ENCODE data around the gene FAM177B.

DNA sequence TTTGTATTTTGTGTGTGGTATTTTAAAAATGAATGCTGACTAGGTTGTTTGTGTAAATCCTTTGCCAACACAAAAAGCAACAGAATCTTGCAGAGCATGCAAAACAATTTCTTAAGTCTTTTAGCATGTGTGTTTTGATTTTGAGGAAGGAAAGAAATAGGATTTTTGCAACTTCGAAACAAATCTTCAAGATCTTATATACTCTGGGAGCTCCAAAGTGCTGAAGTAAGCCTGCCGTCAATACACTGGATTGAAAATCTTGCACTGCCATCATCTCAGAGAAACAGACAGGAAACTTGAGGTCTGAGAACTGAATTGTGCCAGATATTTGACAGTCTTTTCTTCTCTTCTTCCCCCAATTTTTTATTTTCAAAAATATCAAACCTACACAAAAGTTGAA lies 48.5 kb downstream of the FAM177B start:
- TF ChIP-seq, protein P1, sequence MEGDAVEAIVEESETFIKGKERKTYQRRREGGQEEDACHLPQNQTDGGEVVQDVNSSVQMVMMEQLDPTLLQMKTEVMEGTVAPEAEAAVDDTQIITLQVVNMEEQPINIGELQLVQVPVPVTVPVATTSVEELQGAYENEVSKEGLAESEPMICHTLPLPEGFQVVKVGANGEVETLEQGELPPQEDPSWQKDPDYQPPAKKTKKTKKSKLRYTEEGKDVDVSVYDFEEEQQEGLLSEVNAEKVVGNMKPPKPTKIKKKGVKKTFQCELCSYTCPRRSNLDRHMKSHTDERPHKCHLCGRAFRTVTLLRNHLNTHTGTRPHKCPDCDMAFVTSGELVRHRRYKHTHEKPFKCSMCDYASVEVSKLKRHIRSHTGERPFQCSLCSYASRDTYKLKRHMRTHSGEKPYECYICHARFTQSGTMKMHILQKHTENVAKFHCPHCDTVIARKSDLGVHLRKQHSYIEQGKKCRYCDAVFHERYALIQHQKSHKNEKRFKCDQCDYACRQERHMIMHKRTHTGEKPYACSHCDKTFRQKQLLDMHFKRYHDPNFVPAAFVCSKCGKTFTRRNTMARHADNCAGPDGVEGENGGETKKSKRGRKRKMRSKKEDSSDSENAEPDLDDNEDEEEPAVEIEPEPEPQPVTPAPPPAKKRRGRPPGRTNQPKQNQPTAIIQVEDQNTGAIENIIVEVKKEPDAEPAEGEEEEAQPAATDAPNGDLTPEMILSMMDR (IDR thresholded peaks at IDR 0.05), result no peak
- TF ChIP-seq POLR2AphosphoS5 (IDR thresholded peaks at IDR 0.05) (no peak), POLR2A (IDR thresholded peaks at IDR 0.05) (no peak), EP300 (IDR thresholded peaks at IDR 0.05) (no peak)

Measured in upper lobe of left lung (tissue), 4 donors.